ENCODE data around the gene PLXNA2.

Gene PLXNA2

DNA sequence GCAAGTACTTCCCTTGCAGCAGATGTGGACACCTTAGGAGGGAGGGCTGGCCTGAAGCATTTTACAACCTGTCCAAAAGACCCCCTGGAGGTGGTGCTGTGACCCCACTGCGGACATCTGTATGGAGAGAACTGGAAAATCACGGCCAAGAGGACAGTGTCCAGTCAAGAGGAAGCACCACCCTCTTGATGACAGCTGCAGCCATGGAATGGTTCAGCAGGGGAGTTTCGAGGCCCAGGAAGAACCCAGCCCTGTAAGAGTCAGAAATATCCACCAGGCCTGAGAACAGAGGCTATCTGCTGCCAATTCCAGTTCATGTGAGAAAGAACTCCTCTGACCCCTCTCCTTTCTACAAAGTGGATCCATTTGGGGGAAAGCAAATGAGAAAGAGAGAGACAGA lies 126.8 kb downstream of the PLXNA2 start:
- TF ChIP-seq TAF1 (IDR thresholded peaks at IDR 0.05; ENCODE audit: borderline replicate concordance, insufficient read depth, low read length), result no peak
- no peak for TF ChIP-seq FOXP2 (optimal IDR thresholded peaks at IDR 0.05; ENCODE audit: borderline replicate concordance, extremely low read depth, extremely low read length, insufficient read depth)
- no peak for TF ChIP-seq SIN3A (IDR thresholded peaks at IDR 0.05; ENCODE audit: borderline replicate concordance, insufficient read depth, low read length)
- no peak for TF ChIP-seq POLR2AphosphoS5 (IDR thresholded peaks at IDR 0.05; ENCODE audit: low read depth, low read length)
- TF ChIP-seq, protein P1, sequence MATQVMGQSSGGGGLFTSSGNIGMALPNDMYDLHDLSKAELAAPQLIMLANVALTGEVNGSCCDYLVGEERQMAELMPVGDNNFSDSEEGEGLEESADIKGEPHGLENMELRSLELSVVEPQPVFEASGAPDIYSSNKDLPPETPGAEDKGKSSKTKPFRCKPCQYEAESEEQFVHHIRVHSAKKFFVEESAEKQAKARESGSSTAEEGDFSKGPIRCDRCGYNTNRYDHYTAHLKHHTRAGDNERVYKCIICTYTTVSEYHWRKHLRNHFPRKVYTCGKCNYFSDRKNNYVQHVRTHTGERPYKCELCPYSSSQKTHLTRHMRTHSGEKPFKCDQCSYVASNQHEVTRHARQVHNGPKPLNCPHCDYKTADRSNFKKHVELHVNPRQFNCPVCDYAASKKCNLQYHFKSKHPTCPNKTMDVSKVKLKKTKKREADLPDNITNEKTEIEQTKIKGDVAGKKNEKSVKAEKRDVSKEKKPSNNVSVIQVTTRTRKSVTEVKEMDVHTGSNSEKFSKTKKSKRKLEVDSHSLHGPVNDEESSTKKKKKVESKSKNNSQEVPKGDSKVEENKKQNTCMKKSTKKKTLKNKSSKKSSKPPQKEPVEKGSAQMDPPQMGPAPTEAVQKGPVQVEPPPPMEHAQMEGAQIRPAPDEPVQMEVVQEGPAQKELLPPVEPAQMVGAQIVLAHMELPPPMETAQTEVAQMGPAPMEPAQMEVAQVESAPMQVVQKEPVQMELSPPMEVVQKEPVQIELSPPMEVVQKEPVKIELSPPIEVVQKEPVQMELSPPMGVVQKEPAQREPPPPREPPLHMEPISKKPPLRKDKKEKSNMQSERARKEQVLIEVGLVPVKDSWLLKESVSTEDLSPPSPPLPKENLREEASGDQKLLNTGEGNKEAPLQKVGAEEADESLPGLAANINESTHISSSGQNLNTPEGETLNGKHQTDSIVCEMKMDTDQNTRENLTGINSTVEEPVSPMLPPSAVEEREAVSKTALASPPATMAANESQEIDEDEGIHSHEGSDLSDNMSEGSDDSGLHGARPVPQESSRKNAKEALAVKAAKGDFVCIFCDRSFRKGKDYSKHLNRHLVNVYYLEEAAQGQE (IDR thresholded peaks at IDR 0.05; ENCODE audit: insufficient read depth in 1 of 2, low read depth in 2 of 2, low read length in 2 of 2), result no peak

- TF ChIP-seq FOXP2 (optimal IDR thresholded peaks at IDR 0.05; ENCODE audit: borderline replicate concordance, extremely low read depth, extremely low read length, insufficient read depth), result no peak
- TF ChIP-seq TAF1 (IDR thresholded peaks at IDR 0.05; ENCODE audit: borderline replicate concordance, insufficient read depth, low read length), result no peak
- TF ChIP-seq, protein P1 (IDR thresholded peaks at IDR 0.05; ENCODE audit: insufficient read depth in 1 of 2, low read depth in 2 of 2, low read length in 2 of 2), result no peak
- no peak for TF ChIP-seq SIN3A (IDR thresholded peaks at IDR 0.05; ENCODE audit: borderline replicate concordance, insufficient read depth, low read length)
- TF ChIP-seq POLR2AphosphoS5 (IDR thresholded peaks at IDR 0.05; ENCODE audit: low read depth, low read length), result no peak
Measured at GRCh38 chr1:208115924-208116640, 128.1 kb downstream of the PLXNA2 start.

DNA sequence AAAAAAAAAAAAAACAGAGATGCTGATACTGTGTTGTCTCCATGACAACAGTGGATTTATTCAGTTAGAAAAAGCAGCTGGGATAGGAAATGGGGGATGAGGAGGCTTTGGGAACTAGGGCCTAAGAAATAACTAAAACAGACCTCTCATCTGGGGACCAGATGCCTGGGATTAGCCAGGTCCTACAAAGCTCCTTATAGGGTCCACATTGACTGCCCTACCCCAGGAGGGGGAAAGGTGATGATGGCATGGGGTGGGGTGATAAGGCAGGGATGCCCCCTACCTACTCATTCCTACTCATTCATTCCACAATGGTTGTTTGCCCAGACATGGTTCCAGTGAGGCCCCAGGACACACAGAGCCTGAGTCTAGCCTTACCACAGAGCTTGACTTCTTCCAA lies 131.2 kb downstream of the PLXNA2 start:
- TF ChIP-seq, protein P1 (IDR thresholded peaks at IDR 0.05; ENCODE audit: insufficient read depth in 1 of 2, low read depth in 2 of 2, low read length in 2 of 2), result no peak
- TF ChIP-seq TAF1 (IDR thresholded peaks at IDR 0.05; ENCODE audit: borderline replicate concordance, insufficient read depth, low read length) (no peak), SIN3A (IDR thresholded peaks at IDR 0.05; ENCODE audit: borderline replicate concordance, insufficient read depth, low read length) (no peak), FOXP2 (optimal IDR thresholded peaks at IDR 0.05; ENCODE audit: borderline replicate concordance, extremely low read depth, extremely low read length, insufficient read depth) (no peak), POLR2AphosphoS5 (IDR thresholded peaks at IDR 0.05; ENCODE audit: low read depth, low read length) (no peak)

DNA sequence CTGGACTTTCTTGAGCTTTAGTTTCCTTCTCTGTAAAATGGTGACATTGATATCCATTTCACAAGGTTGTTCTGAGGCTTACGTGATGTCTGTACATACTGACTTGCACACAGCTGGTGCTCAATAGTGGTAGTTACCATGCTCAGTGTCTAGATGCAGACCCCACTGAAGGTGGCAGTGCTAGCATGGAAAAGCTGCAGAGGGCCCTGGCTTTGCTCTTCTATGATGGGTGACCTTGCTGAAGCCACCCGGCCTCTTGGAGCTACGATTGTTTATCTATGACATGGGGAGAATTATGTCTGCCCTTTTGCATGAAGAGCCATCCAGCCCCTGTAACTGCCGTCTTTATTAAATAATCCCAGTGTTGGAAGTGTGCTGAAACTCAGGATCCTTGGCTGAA lies 131.8 kb downstream of the PLXNA2 start:
- no peak for TF ChIP-seq FOXP2 (optimal IDR thresholded peaks at IDR 0.05; ENCODE audit: borderline replicate concordance, extremely low read depth, extremely low read length, insufficient read depth)
- TF ChIP-seq, protein P1 (IDR thresholded peaks at IDR 0.05; ENCODE audit: insufficient read depth in 1 of 2, low read depth in 2 of 2, low read length in 2 of 2), result no peak
- TF ChIP-seq TAF1 (IDR thresholded peaks at IDR 0.05; ENCODE audit: borderline replicate concordance, insufficient read depth, low read length), result no peak
- no peak for TF ChIP-seq SIN3A (IDR thresholded peaks at IDR 0.05; ENCODE audit: borderline replicate concordance, insufficient read depth, low read length)
- no peak for TF ChIP-seq POLR2AphosphoS5 (IDR thresholded peaks at IDR 0.05; ENCODE audit: low read depth, low read length)
